ENCODE results near the gene NEK11.

Gene NEK11

GRCh38 chr3:131231710-131232389 is 205.2 kb downstream of the NEK11 start:
- Histone ChIP-seq H4K20me1 (ENCODE audit: insufficient read depth, low read length, poor library complexity, severe bottlenecking) (no peaks in the 10 kb centered on the region), H3K4me1 (ENCODE audit: insufficient read depth, low read length, poor library complexity, severe bottlenecking) (peaks cover 15% of the 10 kb centered on the region), H3K27me3 (ENCODE audit: insufficient read depth, low read length, poor library complexity, severe bottlenecking) (no peaks in the 10 kb centered on the region), H3K9me2 (replicated peaks; ENCODE audit: low read depth, low read length) (no peaks in the 10 kb centered on the region), H2AFZ (ENCODE audit: low read length) (no peak overlapping the region), H3K79me2 (ENCODE audit: insufficient read depth, low read length) (no peaks in the 10 kb centered on the region), H3K9ac (ENCODE audit: low read depth, low read length, poor library complexity, severe bottlenecking) (no peak overlapping the region), H3F3A (ENCODE audit: low read depth) (no peaks in the 10 kb centered on the region), H3K4me2 (ENCODE audit: low read depth, low read length, poor library complexity, severe bottlenecking) (peak overlapping the region; percentile 10), H3K36me3 (ENCODE audit: insufficient read depth, low read length) (no peaks in the 10 kb centered on the region), H3K9me3 (ENCODE audit: insufficient read depth, low read depth, low read length) (no peaks in the 10 kb centered on the region), H3K4me3 (ENCODE audit: low read length, poor library complexity, severe bottlenecking) (no peak overlapping the region)
- peak; percentile 40 for TF ChIP-seq CTCF (conservative IDR thresholded peaks at IDR 0.05; ENCODE audit: low read length)
- no peak for TF ChIP-seq EZH2phosphoT487 (IDR thresholded peaks at IDR 0.05; ENCODE audit: borderline replicate concordance)

GRCh38 chr3:131232711-131233267 is 206.1 kb downstream of the NEK11 start:
- no peaks in the 10 kb centered on the region for H4K20me1 ChIP-seq (ENCODE audit: insufficient read depth, low read length, poor library complexity, severe bottlenecking)
- no peaks in the 10 kb centered on the region for H3K9me2 ChIP-seq (replicated peaks; ENCODE audit: low read depth, low read length)
- H2AFZ ChIP-seq (ENCODE audit: low read length): no peak overlapping the region
- TF ChIP-seq EZH2phosphoT487 (IDR thresholded peaks at IDR 0.05; ENCODE audit: borderline replicate concordance) (no peak), CTCF (conservative IDR thresholded peaks at IDR 0.05; ENCODE audit: low read length) (no peak)
- no peaks in the 10 kb centered on the region for H3K27me3 ChIP-seq (ENCODE audit: insufficient read depth, low read length, poor library complexity, severe bottlenecking)
- no peaks in the 10 kb centered on the region for H3K79me2 ChIP-seq (ENCODE audit: insufficient read depth, low read length)
- no peaks in the 10 kb centered on the region for H3K36me3 ChIP-seq (ENCODE audit: insufficient read depth, low read length)
- peaks cover 15% of the 10 kb centered on the region for H3K4me1 ChIP-seq (ENCODE audit: insufficient read depth, low read length, poor library complexity, severe bottlenecking)
- peak overlapping the region; percentile 23 for H3K4me2 ChIP-seq (ENCODE audit: low read depth, low read length, poor library complexity, severe bottlenecking)
- no peaks in the 10 kb centered on the region for H3F3A ChIP-seq (ENCODE audit: low read depth)
- H3K4me3 ChIP-seq (ENCODE audit: low read length, poor library complexity, severe bottlenecking): no peak overlapping the region
- no peak overlapping the region for H3K9ac ChIP-seq (ENCODE audit: low read depth, low read length, poor library complexity, severe bottlenecking)
- no peaks in the 10 kb centered on the region for H3K9me3 ChIP-seq (ENCODE audit: insufficient read depth, low read depth, low read length)

- no peaks in the 10 kb centered on the region for H4K20me1 ChIP-seq (ENCODE audit: insufficient read depth, low read length, poor library complexity, severe bottlenecking)
Measured at GRCh38 chr3:131233900-131234668, 207.4 kb downstream of the NEK11 start.

More at GRCh38 chr3:131233900-131234668, 207.4 kb downstream of the NEK11 start:
- H3K79me2 ChIP-seq (ENCODE audit: insufficient read depth, low read length): no peaks in the 10 kb centered on the region
- no peaks in the 10 kb centered on the region for H3K36me3 ChIP-seq (ENCODE audit: insufficient read depth, low read length)
- H2AFZ ChIP-seq (ENCODE audit: low read length): no peak overlapping the region
- H3K9ac ChIP-seq (ENCODE audit: low read depth, low read length, poor library complexity, severe bottlenecking): no peak overlapping the region
- no peaks in the 10 kb centered on the region for H3K9me3 ChIP-seq (ENCODE audit: insufficient read depth, low read depth, low read length)
- no peak overlapping the region for H3K4me2 ChIP-seq (ENCODE audit: low read depth, low read length, poor library complexity, severe bottlenecking)
- H3F3A ChIP-seq (ENCODE audit: low read depth): no peaks in the 10 kb centered on the region
- TF ChIP-seq EZH2phosphoT487 (IDR thresholded peaks at IDR 0.05; ENCODE audit: borderline replicate concordance) (no peak), CTCF (conservative IDR thresholded peaks at IDR 0.05; ENCODE audit: low read length) (no peak)
- peaks cover 15% of the 10 kb centered on the region for H3K4me1 ChIP-seq (ENCODE audit: insufficient read depth, low read length, poor library complexity, severe bottlenecking)
- H3K27me3 ChIP-seq (ENCODE audit: insufficient read depth, low read length, poor library complexity, severe bottlenecking): no peaks in the 10 kb centered on the region
- H3K9me2 ChIP-seq (replicated peaks; ENCODE audit: low read depth, low read length): no peaks in the 10 kb centered on the region
- no peak overlapping the region for H3K4me3 ChIP-seq (ENCODE audit: low read length, poor library complexity, severe bottlenecking)

Measured in Loucy (cell line).